NCI-H1092 treated with DMSO at 0.1 percent for 48 hours (cell line): ENCODE data around the gene DCAF8.

ENCODE experiments used
- DNase-seq: peaks from one replicate; lab custom pipeline; 2025; lab: John Stamatoyannopoulos, UW

The DCAF8 gene

DNA sequence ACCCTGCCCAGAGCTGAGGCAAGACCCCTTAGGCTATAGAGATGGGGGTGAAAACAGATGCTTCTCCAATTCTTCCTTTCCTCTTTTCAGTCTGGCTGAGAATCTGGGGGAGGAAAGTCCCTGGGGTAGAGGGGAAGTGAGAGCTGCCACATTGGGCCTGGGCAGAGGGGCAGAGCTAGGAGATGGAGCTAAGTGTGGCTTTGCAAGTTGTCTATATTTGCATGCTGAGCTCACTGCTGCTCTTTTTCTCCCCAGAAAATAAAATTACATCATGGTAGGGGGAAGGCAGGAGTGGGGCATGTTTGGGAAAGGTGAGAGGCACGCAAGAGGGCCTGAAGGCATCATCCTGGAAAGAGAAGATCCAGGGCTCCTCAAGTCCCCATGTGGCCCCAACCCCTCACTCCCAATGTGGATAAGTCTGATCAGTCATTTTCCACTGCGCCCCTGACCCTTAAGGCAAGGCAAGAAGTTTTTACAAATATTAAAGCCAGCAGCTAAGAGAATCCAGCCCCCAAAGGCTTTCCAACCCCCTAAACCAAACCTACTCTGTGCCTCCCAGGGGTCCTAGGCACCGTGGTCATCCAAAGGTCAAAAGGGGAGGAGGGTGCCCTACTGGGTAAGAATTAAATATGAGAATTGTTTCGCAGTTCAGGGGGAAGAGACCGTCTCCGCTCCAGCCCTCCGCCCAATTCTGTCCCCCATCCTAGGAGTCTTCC, 57.7 kb downstream of the DCAF8 start:
- no peak for DNase-seq

DNA sequence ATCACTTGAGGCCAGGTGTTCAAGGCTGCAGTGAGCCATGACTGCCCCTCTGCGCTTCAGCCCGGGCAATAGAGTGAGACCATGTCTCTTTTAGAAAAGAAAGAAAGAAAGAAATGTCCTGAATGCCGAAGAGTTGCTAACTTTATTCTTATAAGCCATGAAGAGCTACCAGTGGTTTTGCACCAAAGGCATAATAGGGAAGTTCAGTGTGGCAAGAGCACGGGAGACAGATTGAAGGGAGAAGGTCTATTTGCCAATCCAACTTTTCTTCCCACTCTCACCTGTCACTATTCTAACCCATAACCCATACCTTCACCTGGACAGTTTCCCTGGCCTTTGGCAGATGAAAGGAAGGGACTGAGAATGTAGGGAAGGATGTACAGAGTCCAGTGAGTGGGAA, 61.6 kb downstream of the DCAF8 start:
- no peak for DNase-seq

DNA sequence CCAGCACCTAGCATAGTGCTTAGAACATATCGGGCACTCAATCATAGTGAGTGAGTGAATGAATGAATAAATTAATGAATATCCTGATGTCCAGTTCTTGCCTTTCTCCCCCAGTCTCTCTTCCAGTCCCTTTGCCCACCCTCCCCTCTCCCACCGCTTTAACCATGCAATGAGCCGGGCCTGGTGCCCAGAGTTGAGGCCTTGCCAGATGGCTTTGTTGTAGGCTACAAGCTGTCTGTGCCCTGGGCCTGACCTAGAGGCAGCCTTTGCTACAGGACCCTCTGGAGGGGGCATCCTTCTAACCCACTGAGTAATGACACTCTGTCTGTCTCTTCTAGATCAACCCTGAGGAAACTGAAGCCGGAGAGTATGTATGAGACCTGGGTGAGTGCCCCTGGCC, 65.1 kb downstream of the DCAF8 start:
- peak; percentile 14 for DNase-seq

DNA sequence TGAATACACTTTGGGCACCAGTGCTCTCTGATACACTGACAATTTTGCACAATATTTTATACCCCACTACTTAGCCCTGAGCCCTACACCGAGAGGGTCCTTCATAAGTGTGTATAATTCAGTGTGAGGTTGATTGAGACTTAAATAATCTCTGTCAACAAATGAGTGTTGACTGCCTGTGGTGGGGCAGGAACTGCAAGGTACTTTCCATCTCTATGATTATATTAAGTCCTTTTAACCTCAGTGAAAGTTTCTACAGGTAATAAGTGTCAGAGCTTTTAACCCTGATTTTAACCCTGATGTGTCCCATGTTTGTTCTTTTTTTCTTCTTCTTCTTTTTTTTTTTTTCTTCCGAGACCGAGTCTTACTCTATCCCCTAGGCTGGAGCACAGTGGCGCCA, 66.2 kb downstream of the DCAF8 start:
- DNase-seq: no peak

DNA sequence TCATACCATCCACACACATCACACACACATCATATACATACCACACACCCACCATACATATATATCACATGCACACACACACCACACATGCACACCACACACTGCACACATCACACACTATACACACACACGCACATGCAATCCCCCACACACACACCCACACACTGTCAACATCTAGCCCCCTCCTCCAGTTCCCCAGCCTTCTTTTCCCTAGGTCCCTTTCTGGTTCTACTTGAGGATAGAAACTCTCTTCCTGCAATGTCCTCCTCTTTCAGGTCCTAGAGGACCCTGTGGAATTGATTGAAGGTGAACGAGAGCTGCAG, 67.7 kb downstream of the DCAF8 start:
- no peak for DNase-seq

DNA sequence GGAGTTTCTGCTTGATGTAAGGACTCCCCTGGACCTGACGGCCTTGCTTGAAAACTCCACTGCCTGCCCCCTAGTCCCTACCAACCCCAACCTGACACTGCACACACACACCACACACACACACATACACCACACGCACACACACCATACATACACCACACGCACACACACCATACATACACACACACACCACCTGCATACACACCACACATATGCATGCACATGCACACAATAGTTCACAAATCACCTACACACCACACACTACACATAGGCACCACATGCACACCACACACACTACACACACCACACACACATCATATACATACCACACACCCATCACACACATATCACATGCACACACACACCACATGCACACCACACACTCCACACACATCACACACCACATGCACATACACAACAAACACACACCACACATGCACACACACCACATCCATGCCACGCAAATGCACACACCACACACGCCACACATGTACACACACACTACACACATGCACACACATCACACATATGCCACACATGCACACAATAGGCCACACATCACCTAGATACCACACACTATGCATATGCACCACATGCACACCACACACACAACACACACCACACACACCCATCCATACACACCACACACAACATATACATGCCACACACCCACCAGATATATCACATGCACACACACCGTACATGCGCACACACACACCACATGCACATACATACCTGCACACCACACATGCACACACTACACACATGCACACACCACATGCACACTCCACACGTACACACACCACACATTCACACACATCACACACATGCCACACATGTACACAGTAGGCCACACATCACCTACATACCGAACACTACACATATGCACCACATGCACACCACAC, 68.3 kb downstream of the DCAF8 start:
- no peak for DNase-seq

DNA sequence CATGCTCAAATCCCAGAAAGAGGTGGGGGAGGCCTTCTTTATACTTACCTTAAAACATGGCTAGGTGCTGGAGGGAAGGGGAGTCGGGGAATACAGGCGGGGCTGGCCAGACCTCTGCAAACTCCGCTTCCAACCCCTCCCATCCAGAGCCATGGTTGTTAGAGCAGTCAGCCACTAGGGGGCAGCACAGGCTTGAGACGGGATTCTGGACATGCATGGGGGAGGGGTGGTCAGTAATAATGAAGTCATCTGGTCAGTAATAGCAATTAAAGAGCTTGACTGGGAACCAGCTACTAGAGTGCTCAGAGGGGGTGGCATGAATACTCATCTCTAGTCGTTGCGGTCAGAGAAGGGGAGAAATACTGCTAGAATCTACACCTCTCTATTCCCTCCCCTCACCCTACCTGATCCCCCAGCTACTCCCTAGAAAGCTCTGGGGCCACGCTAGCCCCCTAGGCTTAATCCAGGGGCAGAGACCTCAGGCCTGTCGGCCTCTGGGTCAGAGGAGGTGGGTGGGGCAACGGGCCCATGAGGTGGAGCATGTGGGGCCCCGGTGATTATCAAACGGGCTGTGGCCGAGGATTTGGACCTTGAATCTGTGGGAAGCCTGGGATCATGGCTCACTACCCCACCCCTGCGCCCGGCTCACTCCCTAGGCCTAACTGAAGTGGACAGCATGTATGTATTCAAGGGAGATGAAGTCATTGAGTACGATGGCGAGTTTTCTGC, 69.1 kb downstream of the DCAF8 start:
- DNase-seq: peak; percentile 76

DNA sequence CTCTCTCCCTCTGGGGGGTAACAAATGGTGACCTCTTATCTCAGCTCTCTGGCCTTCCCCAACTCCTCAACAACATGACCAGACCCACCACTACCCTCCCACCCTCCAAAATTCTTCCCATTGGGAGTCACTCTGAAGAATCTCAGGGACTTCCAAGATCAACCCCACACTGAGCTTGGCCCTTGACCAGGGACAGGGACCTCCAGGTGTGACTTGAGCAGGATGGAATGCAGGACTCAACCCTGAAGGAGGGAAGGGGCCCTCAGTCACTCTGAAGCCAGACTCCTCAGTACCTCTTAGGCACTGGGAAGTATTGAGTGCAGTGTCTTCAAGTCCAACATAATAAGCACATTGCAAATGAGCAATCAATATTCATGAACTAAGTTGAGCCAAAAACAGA, 70.1 kb downstream of the DCAF8 start:
- no peak for DNase-seq

DNA sequence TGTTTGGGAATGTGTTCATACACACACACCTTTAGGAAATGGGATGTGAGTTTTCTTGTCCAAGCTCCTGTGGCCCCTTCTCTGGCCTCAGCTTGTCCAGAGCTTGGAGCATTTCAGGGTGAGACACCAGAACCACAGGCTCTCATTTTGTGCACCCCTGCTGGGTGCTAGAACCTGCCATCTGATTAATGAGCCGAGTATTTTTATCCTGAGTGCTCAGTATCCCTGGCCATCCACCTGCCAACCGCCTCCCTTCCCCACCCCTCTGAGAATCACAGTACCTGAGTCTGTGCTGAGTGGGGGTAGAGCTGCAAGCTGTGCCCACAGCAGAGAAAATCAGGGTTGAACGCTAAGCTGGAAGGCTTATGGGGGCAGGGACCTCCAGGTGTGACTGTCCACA, 70.6 kb downstream of the DCAF8 start:
- no peak for DNase-seq

DNA sequence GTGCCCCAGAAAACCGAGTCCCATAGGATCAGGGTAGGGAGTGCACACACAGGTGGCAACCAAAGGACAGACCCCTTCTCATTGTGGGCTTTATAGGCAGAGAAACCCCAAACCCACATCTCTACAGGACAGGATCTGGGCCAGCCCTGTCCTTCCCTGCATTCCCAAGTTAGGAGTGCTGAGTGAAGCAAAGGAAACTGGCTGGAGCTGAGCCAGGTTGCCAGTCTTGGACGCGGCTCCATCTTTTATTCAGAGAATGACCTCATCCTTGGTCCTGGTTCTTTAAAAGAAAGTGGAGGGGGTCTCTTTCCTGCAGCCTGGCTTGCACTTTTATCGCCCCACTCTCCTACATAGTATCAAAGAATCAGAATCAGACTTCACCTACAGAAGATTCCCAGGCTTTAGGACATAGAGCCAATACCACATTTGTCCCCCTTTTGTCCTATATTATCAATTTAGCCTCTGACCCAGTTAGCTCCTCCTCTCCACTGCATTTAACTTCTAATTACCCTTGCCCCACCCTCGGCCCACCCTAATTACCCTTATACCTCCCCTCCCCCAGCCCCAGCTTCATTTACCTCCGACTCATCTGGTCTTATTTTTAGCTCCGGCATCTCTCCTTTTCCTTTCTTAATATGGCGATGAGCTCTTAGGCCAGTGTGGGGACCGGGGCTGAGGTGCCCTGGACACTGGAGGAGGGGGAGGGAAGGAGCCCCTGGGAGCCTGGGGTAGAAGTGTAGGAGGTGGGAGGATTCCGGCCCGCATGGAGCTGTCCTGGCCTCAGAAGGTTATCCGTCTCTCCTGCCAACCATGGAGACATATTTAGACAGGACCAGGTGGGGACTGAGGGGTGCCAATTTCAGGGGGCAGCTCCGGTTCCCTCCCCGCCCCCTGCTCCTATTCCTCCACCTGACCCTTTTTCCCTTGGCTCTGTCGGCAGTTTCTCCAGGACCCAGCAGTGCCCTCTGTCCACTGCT, 72.4 kb downstream of the DCAF8 start, which contains the start of gene CASQ1:
Gene CASQ1, plus strand, starts transcription at position 927 of the 977 bp plus-strand sequence. CDS start 177 bp downstream, outside the sequence.
- DNase-seq: no peak

DNA sequence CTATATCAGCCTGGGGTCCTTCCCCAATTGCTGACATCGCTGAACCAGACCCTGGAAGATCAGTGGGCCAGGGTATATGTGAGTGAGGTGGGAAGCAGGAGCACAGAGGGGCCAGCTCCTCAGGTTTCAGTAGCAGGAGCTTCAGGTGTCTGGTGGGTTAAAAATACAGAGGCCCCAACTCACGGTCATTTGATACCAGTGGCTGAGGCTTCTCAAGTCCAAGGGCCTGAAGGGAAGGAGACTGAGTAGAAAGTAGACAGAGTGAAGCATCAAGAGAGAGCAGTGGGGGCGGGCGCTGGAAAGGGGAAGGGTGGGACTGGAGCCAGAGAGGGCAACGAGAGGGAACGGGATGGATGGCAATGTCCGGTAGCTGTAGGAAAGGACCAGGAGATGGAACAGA, 74.0 kb downstream of the DCAF8 start:
- no peak for DNase-seq

DNA sequence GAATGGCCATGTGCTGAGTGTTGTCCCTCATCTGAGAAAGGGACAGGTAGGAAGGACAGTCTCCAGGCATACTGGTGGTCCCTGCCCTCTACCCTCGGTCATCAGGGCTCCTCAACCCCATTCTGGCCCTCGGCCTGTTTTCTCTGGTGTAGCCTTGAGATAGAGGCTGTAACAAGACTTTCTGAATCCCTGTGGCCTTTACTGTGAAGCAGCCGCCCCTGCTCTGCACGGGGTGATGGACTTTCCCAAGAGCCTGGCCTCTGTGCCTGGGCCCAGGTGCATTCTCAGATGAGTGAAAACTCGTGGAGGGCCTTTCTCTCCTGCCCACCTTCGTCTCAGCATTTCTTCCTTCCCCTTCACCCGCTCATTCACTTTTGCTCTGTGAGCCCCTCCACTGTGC, 74.9 kb downstream of the DCAF8 start:
- no peak for DNase-seq

DNA sequence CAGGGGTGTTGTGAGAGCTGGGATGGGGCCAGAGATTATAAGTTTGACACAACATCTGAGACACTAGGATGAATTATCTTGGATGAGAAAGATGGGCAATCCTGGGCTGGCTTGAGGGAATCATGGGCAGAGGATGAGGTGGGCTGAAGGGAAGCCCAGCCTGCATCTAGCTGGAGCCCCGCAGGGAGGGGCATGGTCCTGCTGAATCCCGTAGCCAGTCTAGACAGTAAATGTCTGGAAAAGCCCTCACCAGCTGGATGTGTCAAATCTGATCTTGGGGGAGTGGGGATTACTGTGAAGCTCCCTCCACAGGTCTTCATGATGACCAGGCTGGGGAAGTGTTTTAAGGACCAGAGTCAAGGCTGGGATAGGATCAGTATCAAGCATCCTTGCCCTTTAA, 75.6 kb downstream of the DCAF8 start:
- DNase-seq: no peak

DNA sequence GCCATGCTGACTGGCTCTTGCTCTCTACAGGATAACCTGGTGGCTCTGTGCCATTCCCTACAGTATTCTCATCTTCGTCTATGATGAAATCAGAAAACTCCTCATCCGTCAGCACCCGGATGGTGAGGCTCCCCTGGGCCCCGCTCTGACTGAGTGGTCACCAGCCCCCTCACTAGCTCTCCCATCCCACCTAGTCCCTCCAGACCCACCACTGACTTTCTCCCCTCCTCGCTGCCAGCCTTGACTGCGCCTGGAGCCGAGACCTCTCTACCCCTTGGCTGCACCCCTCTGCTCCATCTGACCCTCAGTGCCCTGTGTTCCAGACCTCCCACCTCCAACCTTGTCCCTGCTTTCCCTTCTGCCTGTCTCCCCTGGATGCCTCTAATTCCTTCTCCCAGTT, 76.1 kb downstream of the DCAF8 start:
- DNase-seq: no peak

DNA sequence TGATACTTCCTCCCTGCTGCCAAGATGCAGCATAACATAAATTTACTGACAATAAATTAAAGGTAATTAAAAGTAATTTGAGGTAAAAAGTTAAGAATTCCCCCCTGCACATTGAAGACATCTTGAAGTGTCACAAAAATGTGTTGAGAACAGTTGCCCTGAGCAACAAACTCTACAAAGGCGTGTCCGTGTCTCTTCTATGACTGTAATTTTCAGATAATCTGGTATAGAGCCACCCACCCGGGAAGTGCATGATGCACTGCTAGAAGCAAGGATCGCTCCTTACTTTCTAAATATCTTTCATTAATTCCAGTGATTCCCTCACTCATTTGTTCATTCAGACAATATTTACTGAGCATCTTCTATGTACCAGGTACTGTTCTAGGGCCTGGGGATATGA, 83.0 kb downstream of the DCAF8 start:
- no peak for DNase-seq

DNA sequence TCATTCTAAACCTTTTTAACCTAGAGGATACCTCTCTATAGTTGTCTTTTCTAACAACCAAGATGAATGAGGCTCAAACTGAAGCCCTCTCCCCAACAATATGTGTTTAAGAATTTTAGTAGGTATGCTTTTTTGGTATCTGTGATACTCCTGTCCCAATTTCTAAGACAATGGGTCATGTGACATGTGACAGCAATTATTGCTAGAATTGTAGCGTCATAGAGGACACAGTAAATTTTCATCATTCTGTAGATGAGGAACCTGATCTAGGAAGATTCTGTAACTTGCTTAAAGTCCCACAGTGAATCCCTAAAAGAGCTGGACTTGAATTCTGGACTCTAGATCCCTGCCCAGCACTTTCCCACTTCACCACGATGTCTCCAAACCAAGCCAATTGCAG, 83.6 kb downstream of the DCAF8 start:
- DNase-seq: no peak

DNA sequence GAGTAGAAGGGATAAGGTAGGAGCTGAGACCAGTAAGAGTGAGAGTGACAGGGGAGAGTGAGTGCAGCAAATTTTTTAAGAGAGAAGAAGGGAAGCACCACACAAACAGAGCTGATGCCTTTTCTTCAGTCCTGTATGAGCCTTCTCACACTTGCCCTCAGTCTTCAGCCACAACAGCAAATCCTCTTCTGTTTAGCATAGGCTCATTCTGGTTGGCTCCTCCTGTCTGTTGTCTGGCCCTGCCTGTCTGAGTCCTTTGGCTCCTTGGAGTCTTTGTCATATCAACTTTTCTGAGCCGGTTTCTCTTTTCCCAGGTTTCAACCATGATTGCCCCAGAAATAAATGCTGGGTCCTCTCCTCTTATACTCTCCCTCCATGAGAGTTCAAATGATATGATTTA, 84.7 kb downstream of the DCAF8 start:
- no peak for DNase-seq

DNA sequence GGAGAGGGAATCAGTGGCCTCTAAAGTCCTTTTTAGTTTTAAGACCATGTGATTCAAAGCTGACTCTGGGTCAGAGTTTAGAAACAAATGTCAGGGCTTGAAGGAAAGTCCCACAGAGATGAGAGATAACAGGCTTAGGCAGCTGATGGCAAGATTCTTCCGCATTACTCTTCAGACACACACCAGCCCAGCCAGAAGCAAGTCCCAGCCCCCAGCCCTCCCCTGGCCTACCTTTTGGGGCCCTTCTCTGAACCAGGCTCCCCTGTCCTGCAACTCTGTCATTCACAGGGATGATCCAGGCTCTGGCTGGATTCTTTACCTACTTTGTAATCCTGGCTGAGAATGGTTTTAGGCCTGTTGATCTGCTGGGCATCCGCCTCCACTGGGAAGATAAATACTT, 85.1 kb downstream of the DCAF8 start:
- DNase-seq: no peak

DNA sequence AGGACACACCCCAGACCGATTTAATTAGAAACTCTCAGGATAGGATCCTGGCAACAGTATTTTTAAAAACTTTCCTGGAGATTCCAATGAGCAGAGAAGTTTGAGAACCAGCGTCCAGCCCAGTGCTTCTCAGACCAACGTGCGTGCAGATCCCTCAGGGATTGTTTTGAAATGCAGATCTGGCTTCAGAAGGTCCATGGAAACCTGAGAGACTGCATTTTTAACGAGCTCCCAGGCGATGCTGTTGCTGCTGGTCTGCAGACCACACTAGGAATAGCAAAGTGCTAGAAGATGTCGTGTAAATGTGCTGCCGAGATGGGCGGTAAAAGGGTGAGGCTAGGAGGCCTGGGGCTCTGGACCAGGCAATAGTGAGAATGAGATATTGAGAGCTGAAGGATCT, 90.4 kb downstream of the DCAF8 start:
- DNase-seq: no peak

DNA sequence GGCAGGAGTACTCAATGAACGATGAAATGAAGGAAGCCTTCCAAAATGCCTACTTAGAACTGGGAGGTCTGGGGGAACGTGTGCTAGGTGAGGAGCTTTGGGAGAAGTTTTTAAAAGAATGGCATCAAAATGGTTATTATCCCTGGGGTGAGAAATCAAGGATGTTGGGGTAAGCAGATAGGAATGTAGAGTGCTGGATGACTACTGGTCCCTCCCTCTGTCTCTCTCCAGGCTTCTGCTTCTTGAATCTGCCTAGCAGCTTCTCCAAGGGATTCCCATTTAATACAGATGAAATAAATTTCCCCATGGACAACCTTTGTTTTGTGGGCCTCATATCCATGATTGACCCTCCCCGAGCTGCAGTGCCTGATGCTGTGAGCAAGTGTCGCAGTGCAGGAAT, 91.0 kb downstream of the DCAF8 start:
- DNase-seq: no peak

DNA sequence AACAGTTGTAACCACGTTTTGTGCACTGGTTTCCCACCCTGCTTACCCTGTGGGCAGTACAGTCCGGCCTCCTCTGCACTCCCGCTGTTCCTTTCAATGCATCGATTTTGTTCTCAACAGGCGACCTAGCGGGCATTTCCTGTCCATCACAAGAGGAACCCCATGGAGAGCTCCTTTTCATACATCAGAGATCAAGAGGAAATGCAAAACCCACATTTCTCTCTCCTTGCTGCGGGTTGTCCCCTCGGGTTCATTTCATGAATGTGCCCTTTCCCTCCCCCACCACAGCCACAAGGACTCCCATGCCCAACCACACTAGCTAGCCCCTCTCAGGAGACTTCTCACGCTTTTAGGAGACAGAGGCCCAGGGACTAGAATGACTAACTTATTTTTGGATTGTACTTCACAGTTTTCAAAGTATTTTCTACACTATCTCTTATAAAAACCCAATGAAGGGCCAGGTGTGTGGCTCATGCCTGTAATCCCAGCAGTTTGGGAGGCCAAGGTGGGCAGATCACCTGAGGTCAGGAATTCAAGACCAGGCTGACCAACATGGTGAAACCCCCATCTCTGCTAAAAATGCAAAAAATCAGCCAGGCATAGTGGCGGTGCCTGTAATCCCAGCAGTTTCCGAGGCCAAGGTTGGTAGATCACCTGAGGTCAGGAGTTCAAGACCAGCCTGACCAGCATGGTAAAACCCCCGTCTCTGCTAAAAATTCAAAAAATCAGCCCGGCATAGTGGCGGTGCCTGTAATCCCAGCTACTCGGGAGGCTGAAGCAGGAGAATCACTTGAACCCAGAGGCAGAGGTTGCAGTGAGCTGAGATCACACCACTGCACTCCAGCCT, 92.6 kb downstream of the DCAF8 start:
- peak; percentile 83 for DNase-seq
